CD4-positive, CD25-positive, alpha-beta regulatory T cell (primary cell): Measurements from ENCODE around the gene OR4X2. TPM values are rescaled to one million over a fixed set of nuclear protein-coding genes. Genes with fewer than 3 reads are reported as not detected.

Source experiments
- ATAC-seq, 2 donors: fragments of 150-1000 bp; cut with Tn5 transposase; one replicate each; pipeline ENCODE4 v1.10.0; 2021; ENCODE audit warnings: low read depth in 2 of 2, moderate number of reproducible peaks in 2 of 2, moderate library complexity in 1 of 2
- DNase-seq, 3 donors: peaks; one replicate each; pipeline versions ENCODE4 v3.0.0 to v3.0.0-alpha.2; 2012 to 2022; ENCODE audit warnings: mixed read lengths in 1 of 3
- H3K27ac ChIP-seq: one replicate; pipeline ENCODE4 v1.7.0; 2013; ENCODE audit warnings: mild to moderate bottlenecking, low read length; ENCODE audit not compliant: insufficient read depth, poor library complexity, severe bottlenecking
- H3K27me3 ChIP-seq: one replicate; pipeline ENCODE4 v1.7.0; 2013; ENCODE audit warnings: low read length; ENCODE audit not compliant: control insufficient read depth, insufficient read depth
- H3K36me3 ChIP-seq: one replicate; pipeline ENCODE4 v1.7.0; 2013; ENCODE audit warnings: mild to moderate bottlenecking, low read length, moderate library complexity; ENCODE audit not compliant: control insufficient read depth, insufficient read depth
- H3K4me1 ChIP-seq: 2 replicates; pipeline ENCODE4 v1.7.0; 2013; ENCODE audit warnings: mild to moderate bottlenecking, low read length; ENCODE audit not compliant: insufficient read depth, control insufficient read depth, poor library complexity, severe bottlenecking
- H3K4me3 ChIP-seq: one replicate; pipeline ENCODE4 v1.7.0; 2013; ENCODE audit warnings: low read depth, mild to moderate bottlenecking, low read length, moderate library complexity
- H3K9me3 ChIP-seq, 2 experiments: 1 replicate in 1 of 2; 2 replicates in 1 of 2; pipeline ENCODE4 v1.7.0; 2013; ENCODE audit warnings: low read length in 2 of 2, mild to moderate bottlenecking in 1 of 2, moderate library complexity in 1 of 2; ENCODE audit not compliant: control insufficient read depth in 2 of 2
- H3K27ac Mint-ChIP-seq, 3 donors: one replicate each; pipeline ENCODE4 v1.8.0; 2020 to 2022; ENCODE audit warnings: mild to moderate bottlenecking in 3 of 3, mixed read lengths in 3 of 3, moderate library complexity in 2 of 3
- H3K27me3 Mint-ChIP-seq: one replicate; pipeline ENCODE4 v1.8.0; 2022; ENCODE audit warnings: mild to moderate bottlenecking, mixed read lengths
- H3K36me3 Mint-ChIP-seq: one replicate; pipeline ENCODE4 v1.8.0; 2020; ENCODE audit warnings: mixed read lengths
- H3K4me1 Mint-ChIP-seq, 4 donors: one replicate each; pipeline ENCODE4 v1.8.0; 2020 to 2022; ENCODE audit warnings: mixed read lengths in 4 of 4, mild to moderate bottlenecking in 1 of 4
- H3K4me3 Mint-ChIP-seq, 4 donors: one replicate each; pipeline ENCODE4 v1.8.0; 2020 to 2022; ENCODE audit warnings: mild to moderate bottlenecking in 4 of 4, mixed read lengths in 4 of 4, moderate library complexity in 3 of 4
- H3K9me3 Mint-ChIP-seq, 7 donors: one replicate each; pipeline ENCODE4 v1.8.0; 2020 to 2022; ENCODE audit warnings: mixed read lengths in 7 of 7, mild to moderate bottlenecking in 3 of 7, moderate library complexity in 2 of 7
- polyA plus RNA-seq, 4 donors: library from polyadenylated mRNA; unstranded; fragments of 300-500 nt; fragmentation: Illumina TruSeq; gene quantifications; one replicate each; pipeline ENCODE4 v1.2.3, GENCODE V29; 2021
- total RNA-seq: library from RNA; stranded (reverse); gene quantifications from one replicate; pipeline ENCODE4 v1.2.3, GENCODE V29; 2022

Gene OR4X2
- total and polyA plus RNA-seq, 5 donors from 2014 or later: not detected

DNA sequence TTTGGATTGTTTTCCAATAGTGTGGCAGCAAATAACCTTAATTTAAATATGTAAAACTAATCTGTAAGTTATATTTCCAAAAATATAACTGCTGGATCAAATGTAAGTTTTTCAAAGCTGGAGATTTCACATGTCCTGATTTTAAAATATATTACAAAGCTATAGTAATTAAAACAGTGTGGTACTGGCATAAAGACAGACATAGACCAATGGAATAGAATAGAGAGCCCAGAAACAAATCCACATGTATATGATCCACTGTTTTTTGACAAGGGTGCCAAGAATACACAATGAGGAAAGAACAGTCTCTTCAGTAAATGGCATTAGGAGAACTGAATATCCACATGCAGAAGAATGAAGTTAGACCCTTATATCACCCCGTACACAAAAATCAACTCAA lies 4.0 kb downstream of the OR4X2 start:
- no peak for DNase-seq
- Mint-ChIP-seq H3K36me3 (no peaks in the 10 kb centered on the region), H3K27ac (no peak overlapping the region), H3K9me3 (peaks cover 0 to 10% (median 4%) of the 10 kb centered on the region in 7 donors), H3K4me3 (no peak overlapping the region), H3K27me3 (peaks cover 20% of the 10 kb centered on the region), H3K4me1 (no peaks in the 10 kb centered on the region)
- Histone ChIP-seq H3K9me3 (peaks cover 7 to 8% of the 10 kb centered on the region in 2 experiments), H3K36me3 (no peaks in the 10 kb centered on the region), H3K4me3 (no peak overlapping the region), H3K4me1 (no peaks in the 10 kb centered on the region), H3K27me3 (peaks cover 3% of the 10 kb centered on the region), H3K27ac (no peak overlapping the region)
- ATAC-seq: no peak

DNA sequence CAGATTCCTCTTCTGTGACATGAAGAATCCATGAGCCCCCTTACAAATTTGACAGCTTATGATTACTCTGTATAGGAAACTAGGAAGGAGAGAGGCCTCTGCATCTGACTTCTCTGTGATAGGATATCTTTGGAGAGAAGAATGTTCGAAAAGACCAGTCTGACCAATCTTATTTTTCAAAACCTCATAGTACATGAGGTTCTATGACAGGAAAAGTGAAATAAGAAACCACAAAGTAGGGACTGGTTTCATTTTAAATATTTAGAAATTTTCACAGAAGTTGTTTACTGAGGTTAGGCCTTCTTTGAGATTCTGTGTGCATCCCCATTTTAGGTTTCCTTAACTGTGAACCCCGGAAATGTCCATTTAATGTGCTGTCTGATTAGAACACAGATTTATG lies 16.7 kb downstream of the OR4X2 start:
- Histone ChIP-seq H3K4me3 (no peak overlapping the region), H3K27me3 (peaks cover 9% of the 10 kb centered on the region), H3K9me3 (no peaks in the 10 kb centered on the region), H3K4me1 (no peaks in the 10 kb centered on the region), H3K36me3 (no peaks in the 10 kb centered on the region), H3K27ac (no peak overlapping the region)
- DNase-seq (no peak), ATAC-seq (no peak)
- peaks cover 13% of the 10 kb centered on the region for H3K27me3 Mint-ChIP-seq
- no peaks in the 10 kb centered on the region for H3K4me1 Mint-ChIP-seq
- H3K4me3 Mint-ChIP-seq: no peak overlapping the region
- H3K27ac Mint-ChIP-seq: no peak overlapping the region
- H3K36me3 Mint-ChIP-seq: no peaks in the 10 kb centered on the region
- H3K9me3 Mint-ChIP-seq: peaks cover 0 to 3% (median 0%) of the 10 kb centered on the region in 7 donors

DNA sequence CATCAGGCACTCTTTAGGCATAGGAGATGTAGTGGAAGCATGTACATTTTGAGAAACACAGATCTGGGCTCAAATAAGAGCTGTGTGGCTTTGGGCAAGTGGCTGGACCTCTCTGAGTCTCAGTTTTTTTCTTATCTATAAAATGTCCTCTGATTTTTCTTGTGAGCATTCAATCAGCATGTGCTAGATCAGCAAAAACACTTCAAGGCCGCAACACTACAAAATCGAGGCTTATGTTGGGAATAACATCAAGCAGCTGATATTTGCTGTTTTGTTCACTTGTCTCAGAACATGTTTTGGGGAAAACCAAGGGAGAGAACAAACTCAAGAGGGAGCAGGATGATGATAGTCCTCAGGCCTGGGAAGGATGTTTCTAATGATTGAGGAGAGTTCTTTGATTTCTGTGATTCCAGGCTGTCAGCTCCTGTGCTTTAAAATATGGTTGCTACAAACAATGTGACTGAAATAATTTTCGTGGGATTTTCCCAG lies 18.6 kb downstream of the OR4X2 start, which contains the start of gene OR4X1:
OR4X1 (plus strand) TSS at position 439 of the 489 bp plus-strand sequence; CDS start at position 439, 0 bp downstream.
- no peak for ATAC-seq
- H3K27me3 Mint-ChIP-seq: peaks cover 6% of the 10 kb centered on the region

DNA sequence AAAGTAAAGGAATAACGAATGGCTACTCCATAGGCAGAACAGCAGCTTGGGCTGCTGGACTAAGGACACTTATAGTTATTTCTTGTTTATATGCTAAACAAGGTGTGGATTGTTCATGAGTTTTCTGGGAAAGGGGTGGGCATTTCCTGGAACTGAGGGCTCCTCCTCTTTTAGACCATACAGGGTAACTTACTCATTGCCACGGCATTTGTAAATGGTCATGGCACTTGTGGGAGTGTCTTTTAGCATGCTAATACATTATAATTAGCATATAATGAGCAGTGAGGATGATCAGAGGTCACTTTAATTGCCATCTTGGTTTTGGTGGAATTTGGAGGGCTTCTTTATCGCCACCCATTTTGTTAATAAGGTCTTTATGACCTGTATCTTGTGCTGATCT lies 25.7 kb downstream of the OR4X2 start:
- H3K4me3 ChIP-seq: no peak overlapping the region
- H3K27me3 ChIP-seq: peaks cover 5% of the 10 kb centered on the region
- no peak overlapping the region for H3K4me3 Mint-ChIP-seq
- no peaks in the 10 kb centered on the region for H3K36me3 ChIP-seq
- peak in 1 of 3 donors; percentile 14 for DNase-seq
- H3K27me3 Mint-ChIP-seq: peaks cover 2% of the 10 kb centered on the region
- H3K4me1 ChIP-seq: no peaks in the 10 kb centered on the region
- no peak overlapping the region for H3K27ac Mint-ChIP-seq
- no peak for ATAC-seq
- H3K27ac ChIP-seq: no peak overlapping the region
- no peaks in the 10 kb centered on the region for H3K9me3 ChIP-seq
- H3K4me1 Mint-ChIP-seq: no peaks in the 10 kb centered on the region
- H3K36me3 Mint-ChIP-seq: no peaks in the 10 kb centered on the region
- H3K9me3 Mint-ChIP-seq: peaks cover 0 to 2% (median 0%) of the 10 kb centered on the region in 7 donors

More for the DNA sequence above, 18.6 kb downstream of the OR4X2 start, which contains the start of gene OR4X1:
- Histone ChIP-seq H3K4me3 (no peak within 1 kb of the TSS), H3K27ac (no peak within 1 kb of the TSS), H3K4me1 (no peaks in the 10 kb centered on the region), H3K36me3 (no peaks in the 10 kb centered on the region), H3K27me3 (no peaks in the 10 kb centered on the region), H3K9me3 (no peaks in the 10 kb centered on the region)
- Mint-ChIP-seq H3K9me3 (peaks cover 0 to 3% (median 0%) of the 10 kb centered on the region in 7 donors), H3K4me1 (no peaks in the 10 kb centered on the region), H3K27ac (peak within 1 kb of the TSS in 1 of 3 donors; percentile 12), H3K36me3 (no peaks in the 10 kb centered on the region), H3K4me3 (no peak within 1 kb of the TSS)
- no peak for DNase-seq

DNA sequence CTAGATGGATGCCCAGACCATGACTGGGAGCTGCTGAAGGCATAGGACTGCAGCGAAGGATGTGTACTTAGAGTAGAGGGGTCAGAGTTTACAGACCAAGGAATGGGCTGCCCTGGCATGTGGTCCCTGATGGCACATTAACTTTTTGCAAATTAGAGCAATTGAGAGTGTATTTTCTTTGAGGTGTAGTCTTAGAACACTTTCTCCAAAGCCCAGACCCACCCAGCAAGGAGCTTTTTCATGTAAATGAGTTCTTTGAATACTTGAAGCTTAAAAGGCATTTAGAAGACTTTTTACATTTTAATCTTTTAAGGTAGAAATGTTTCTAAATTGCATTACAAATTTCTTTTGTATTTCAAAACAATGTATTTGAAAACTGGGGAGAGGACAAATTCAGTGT lies 27.7 kb downstream of the OR4X2 start:
- Mint-ChIP-seq H3K4me3 (no peak overlapping the region), H3K4me1 (no peaks in the 10 kb centered on the region), H3K36me3 (no peaks in the 10 kb centered on the region), H3K27ac (no peak overlapping the region), H3K27me3 (no peaks in the 10 kb centered on the region), H3K9me3 (peaks cover 0 to 2% (median 0%) of the 10 kb centered on the region in 7 donors)
- Histone ChIP-seq H3K4me1 (no peaks in the 10 kb centered on the region), H3K36me3 (no peaks in the 10 kb centered on the region), H3K27me3 (peaks cover 5% of the 10 kb centered on the region), H3K4me3 (no peak overlapping the region), H3K9me3 (no peaks in the 10 kb centered on the region), H3K27ac (no peak overlapping the region)
- no peak for ATAC-seq
- DNase-seq: no peak

Other genes with a start within 250 kb of the OR4X2 start
- gene OR4B1, start 28.3 kb upstream of the OR4X2 start, total RNA-seq: not detected
- not detected for gene OR4B1, start 28.3 kb upstream of the OR4X2 start, polyA plus RNA-seq
- not detected for gene OR4X1, start 18.8 kb downstream of the OR4X2 start, total RNA-seq
- not detected for gene OR4X1, start 18.8 kb downstream of the OR4X2 start, polyA plus RNA-seq
- not detected for gene OR4S1, start 61.1 kb downstream of the OR4X2 start, total RNA-seq
- gene OR4S1, start 61.1 kb downstream of the OR4X2 start, polyA plus RNA-seq: not detected
- gene OR4C3, start 79.8 kb downstream of the OR4X2 start, total RNA-seq: not detected
- gene OR4C3, start 79.8 kb downstream of the OR4X2 start, polyA plus RNA-seq: not detected
- gene OR4C5, start 121.4 kb downstream of the OR4X2 start, total RNA-seq: not detected
- gene OR4C5, start 121.4 kb downstream of the OR4X2 start, polyA plus RNA-seq: not detected
- gene OR4A47, start 243.7 kb downstream of the OR4X2 start, total RNA-seq: not detected
- gene OR4A47, start 243.7 kb downstream of the OR4X2 start, polyA plus RNA-seq: not detected